ENCODE results near the gene FAM228B.

GRCh38 chr2:24210723-24211122 is 87.5 kb downstream of the FAM228B start:
- TF ChIP-seq CTCF (IDR thresholded peaks at IDR 0.05; ENCODE audit: insufficient read depth, low read depth, low read length) (no peak), EZH2 (IDR thresholded peaks at IDR 0.05; ENCODE audit: insufficient read depth, low read length) (no peak)
